A549 treated with CORT108297 at 1 μM for 4 hours (cell line): ENCODE data around the gene SPINK4. TPM values are rescaled to one million over a fixed set of nuclear protein-coding genes. Genes with fewer than 3 reads are reported as not detected.

Experiments used
- total RNA-seq: library from RNA; stranded (reverse); fragments of 200-300 nt; extraction: Qiagen RNA extraction; gene quantifications from 5 replicates; pipeline ENCODE4 v1.2.3, GENCODE V29; 2022

Gene SPINK4, protein sequence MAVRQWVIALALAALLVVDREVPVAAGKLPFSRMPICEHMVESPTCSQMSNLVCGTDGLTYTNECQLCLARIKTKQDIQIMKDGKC
- total RNA-seq, result 0.28 TPM in 1 of 5 replicates, not detected in the others

DNA sequence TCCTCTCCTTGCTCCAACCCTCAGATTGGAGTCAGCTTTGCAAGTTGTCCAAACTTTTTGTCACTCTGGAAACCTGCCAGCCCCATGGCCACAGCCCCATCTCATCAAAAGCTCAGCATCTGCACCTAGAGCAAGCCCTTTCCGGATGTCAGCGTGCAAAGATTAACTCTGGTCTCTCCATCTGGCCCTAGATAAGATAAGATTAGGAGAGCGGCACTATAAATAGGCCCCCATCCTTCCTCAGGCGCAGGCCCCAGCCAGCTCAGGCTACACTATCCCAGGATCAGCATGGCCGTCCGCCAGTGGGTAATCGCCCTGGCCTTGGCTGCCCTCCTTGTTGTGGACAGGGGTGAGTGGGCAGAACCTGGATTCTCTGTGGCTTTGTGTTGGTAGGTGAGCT, at the start of gene SPINK4:
TSS of gene SPINK4 (plus strand) at position 247 of the 400 bp plus-strand sequence. CDS start at position 289, 42 bp downstream.

DNA sequence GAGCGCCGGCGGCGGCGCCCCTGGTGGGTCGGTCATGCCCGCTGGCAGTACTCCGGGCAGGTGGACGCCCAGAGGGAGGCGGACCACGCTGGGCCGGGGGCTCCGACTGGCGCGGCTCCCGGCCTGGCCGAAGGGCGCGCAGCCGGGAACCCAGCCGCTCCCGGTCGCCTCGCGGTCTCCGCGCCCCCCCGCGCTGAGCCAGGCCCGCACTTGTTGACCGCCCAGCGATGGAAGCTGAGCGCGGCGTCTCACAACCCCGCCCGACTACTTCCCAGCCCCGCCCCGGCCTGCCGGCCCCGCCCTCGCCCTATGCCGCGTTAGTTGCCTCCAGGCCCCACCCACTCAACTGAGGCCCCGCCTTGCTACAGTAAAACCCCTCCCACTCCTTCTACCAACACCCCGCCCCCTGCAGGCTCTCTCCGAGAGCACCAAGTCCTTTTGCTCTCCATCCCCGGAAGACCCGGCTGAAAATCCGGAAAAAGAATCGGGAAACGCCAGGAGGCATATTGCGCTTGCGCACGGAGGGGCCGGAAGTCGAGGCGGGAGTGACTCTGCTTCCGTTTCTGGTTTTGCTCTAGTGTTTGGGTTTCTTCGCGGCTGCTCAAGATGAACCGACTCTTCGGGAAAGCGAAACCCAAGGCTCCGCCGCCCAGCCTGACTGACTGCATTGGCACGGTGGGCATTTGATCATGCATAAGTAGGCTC, 24.7 kb downstream of the SPINK4 start, which contains the start of the genes BAG1 and CHMP5:
TSS of gene BAG1 (minus strand) at position 236 of the 705 bp plus-strand sequence.
TSS of gene CHMP5 (plus strand) at position 577 of the 705 bp plus-strand sequence. CDS start at position 607, 30 bp downstream.

DNA sequence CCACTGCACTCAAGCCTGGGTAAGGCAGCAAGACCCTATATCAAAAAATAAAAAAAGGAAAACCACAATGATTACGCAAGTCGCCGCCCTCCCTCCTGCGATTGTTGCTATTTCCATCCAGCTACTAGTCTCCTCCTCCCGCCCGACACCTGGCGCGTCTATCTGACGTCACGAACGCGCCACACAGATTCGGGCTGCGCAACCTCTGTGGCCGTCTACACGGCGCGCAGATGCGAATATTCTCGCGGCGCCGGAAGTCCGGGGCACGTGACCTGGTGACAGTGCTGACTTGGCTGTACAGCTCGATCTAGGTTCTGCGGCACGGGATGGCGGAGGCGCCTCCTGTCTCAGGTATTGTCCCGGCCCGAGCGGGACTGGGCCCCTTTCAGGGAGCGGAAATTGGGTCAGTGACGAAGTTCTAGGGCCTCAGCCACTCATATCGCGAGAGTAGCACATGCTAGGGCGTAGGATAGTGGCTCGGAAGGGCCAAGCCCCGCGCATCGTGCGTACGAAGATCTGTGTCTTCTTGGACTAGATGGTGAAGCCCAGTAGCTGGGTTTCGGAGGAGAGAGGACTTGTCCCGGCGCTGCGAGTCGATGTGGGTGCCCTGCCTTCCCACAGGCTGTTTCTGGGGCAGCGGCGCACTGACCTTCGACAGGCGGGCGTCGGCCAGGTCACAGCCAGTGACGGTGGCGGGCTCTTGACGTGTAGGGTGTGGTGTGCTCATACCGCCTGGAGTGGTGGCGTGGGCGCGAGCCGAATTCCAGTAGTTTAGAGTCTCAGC, 50.5 kb downstream of the SPINK4 start, which contains the start of gene NFX1:
TSS of gene NFX1 (plus strand) at position 270 of the 784 bp plus-strand sequence. CDS start at position 327, 57 bp downstream.

Other genes with a start within 250 kb of the SPINK4 start
- gene APTX, start 238.5 kb upstream of the SPINK4 start, total RNA-seq, result 37.9 to 53.2 TPM (median 40.8 TPM) in 5 replicates
- gene DNAJA1, start 214.9 kb upstream of the SPINK4 start, total RNA-seq, result 240 to 342 TPM (median 269 TPM) in 5 replicates
- gene SMU1, start 163.5 kb upstream of the SPINK4 start, total RNA-seq, result 17.3 to 24.6 TPM (median 18.3 TPM) in 5 replicates
- 153 to 203 TPM (median 182 TPM) in 5 replicates for gene B4GALT1, start 72.8 kb upstream of the SPINK4 start, total RNA-seq
- gene BAG1, start 24.5 kb downstream of the SPINK4 start, total RNA-seq, result 133 to 147 TPM (median 144 TPM) in 5 replicates
- 71.1 to 94.9 TPM (median 75.7 TPM) in 5 replicates for gene CHMP5, start 24.9 kb downstream of the SPINK4 start, total RNA-seq
- gene NFX1, start 50.3 kb downstream of the SPINK4 start, total RNA-seq, result 27.5 to 30.4 TPM (median 28.9 TPM) in 5 replicates
- gene AQP7, start 162.4 kb downstream of the SPINK4 start, total RNA-seq, result 0.37 to 0.52 TPM (median 0.42 TPM) in 5 replicates
- gene AQP3, start 207.4 kb downstream of the SPINK4 start, total RNA-seq, result 10.9 to 19.7 TPM (median 17.3 TPM) in 5 replicates
- gene NOL6, start 233.8 kb downstream of the SPINK4 start, total RNA-seq, result 55.7 to 69.2 TPM (median 65.0 TPM) in 5 replicates